ENCODE measurements around the gene APH1A. TPM values are rescaled to one million over a fixed set of nuclear protein-coding genes. Genes with fewer than 3 reads are reported as not detected.
A peak's percentile ranks its signal among the peaks of the same experiment; 100 is the strongest.

The APH1A gene
- total RNA-seq, 1 experiment from 2014 or later = 115 TPM

DNA sequence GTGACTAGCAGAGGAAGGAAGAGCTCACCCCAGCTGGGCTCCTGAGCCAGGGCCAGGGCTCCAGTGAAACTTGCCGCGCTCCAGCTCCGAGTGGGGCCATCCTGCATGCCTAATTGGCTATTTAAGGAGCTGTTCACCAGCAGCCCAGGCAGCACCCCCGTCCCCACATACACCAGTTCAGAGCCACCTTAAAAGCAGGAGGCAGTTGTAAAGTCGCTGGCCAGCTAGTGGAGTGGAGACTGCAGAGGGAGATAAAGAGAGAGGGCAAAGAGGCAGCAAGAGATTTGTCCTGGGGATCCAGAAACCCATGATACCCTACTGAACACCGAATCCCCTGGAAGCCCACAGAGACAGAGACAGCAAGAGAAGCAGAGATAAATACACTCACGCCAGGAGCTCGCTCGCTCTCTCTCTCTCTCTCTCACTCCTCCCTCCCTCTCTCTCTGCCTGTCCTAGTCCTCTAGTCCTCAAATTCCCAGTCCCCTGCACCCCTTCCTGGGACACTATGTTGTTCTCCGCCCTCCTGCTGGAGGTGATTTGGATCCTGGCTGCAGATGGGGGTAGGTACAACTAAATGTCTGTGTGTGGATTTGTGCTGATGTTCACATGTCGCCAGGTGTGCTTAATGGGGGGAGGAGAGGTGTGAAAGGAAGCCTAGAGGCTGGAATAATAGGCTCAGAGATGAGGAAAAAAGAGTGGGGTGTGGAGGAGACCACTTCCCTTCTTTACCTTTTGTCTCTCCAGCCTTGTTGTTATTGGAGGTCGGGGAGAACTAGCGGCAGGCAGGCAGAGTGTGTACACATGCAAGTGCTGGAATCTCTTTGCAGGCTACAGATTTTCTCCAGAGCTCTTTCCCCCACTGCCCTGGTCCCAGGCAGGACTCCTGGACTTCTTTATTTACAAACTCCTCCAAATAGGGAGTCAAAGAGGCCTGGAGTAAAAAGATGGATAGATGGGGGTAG lies 10.9 kb downstream of the APH1A start, which contains the start of gene CA14:
CA14 (plus strand) TSS at position 151 of the 962 bp plus-strand sequence; CDS start at position 506, 355 bp downstream.
- Histone ChIP-seq H3T11ph (ENCODE audit: low read length) (no peak within 1 kb of the TSS), H2BK5ac (ENCODE audit: insufficient read length, low read length) (no peak within 1 kb of the TSS), H3K27ac (ENCODE audit: insufficient read length, low read depth, low read length) (peak within 1 kb of the TSS; percentile 11), H4K8ac (replicated peaks; ENCODE audit: insufficient read length, low read depth, low read length) (no peak within 1 kb of the TSS), H3K23me2 (ENCODE audit: insufficient read length, low read depth, low read length, poor library complexity, severe bottlenecking) (peaks cover 41% of the 10 kb centered on the region), H3K23ac (ENCODE audit: insufficient read length, low read depth, low read length) (no peak within 1 kb of the TSS), H2AK5ac (ENCODE audit: insufficient read length, low read length) (no peak within 1 kb of the TSS), H3K14ac (ENCODE audit: insufficient read depth, low read length) (peak within 1 kb of the TSS; percentile 72), H3K18ac (ENCODE audit: insufficient read length, low read depth, low read length) (peak within 1 kb of the TSS; percentile 69), H2BK20ac (ENCODE audit: low read depth, low read length, poor library complexity, severe bottlenecking) (no peak within 1 kb of the TSS), H2BK12ac (ENCODE audit: insufficient read length, low read depth, low read length) (no peak within 1 kb of the TSS), H3K79me2 (ENCODE audit: insufficient read depth, low read length) (no peaks in the 10 kb centered on the region; the same call in 1 of the 2 replicates), H3K4ac (ENCODE audit: low read depth, low read length) (no peak within 1 kb of the TSS; the same call in 1 of the 2 replicates), H4K91ac (ENCODE audit: insufficient read length, low read depth, low read length) (no peak within 1 kb of the TSS), H2AFZ (ENCODE audit: low read length) (no peak within 1 kb of the TSS), H3K4me2 (ENCODE audit: insufficient read depth, insufficient read length, low read length) (peak within 1 kb of the TSS; percentile 79), H3K4me1 (ENCODE audit: insufficient read depth, low read length) (peaks cover 8% of the 10 kb centered on the region; the same call in 1 of the 2 replicates), H2BK120ac (ENCODE audit: low read depth, low read length, poor library complexity, severe bottlenecking) (peak within 1 kb of the TSS; percentile 7), H2BK15ac (ENCODE audit: low read depth, low read length) (no peak within 1 kb of the TSS), H3K9ac (ENCODE audit: extremely low read depth, insufficient read length, low read length) (peak within 1 kb of the TSS; percentile 63), H4K5ac (ENCODE audit: insufficient read length, low read depth, low read length) (no peak within 1 kb of the TSS), H4K20me1 (ENCODE audit: control insufficient read depth, insufficient read depth, insufficient read length) (no peaks in the 10 kb centered on the region), H3K27me3 (ENCODE audit: insufficient read depth, low read length) (no peaks in the 10 kb centered on the region), H3K56ac (ENCODE audit: insufficient read length, low read depth, low read length) (no peak within 1 kb of the TSS), H3K9me3 (ENCODE audit: control insufficient read depth, low read depth, low read length) (no peaks in the 10 kb centered on the region), H3K79me1 (ENCODE audit: insufficient read depth, low read depth, low read length, poor library complexity, severe bottlenecking) (no peaks in the 10 kb centered on the region)
- Mint-ChIP-seq H3K9me3 (no peaks in the 10 kb centered on the region; a peak in 1 of 5 replicates), H3K4me3 (peak within 1 kb of the TSS; percentile 80 to 93), H3K27me3 (ENCODE audit: low read depth) (no peaks in the 10 kb centered on the region), H3K27ac (peak within 1 kb of the TSS; percentile 99 to 100 (median 99)), H3K36me3 (ENCODE audit: insufficient read depth in 1 of 3, low read depth in 3 of 3) (peaks cover 14 to 25% (median 21%) of the 10 kb centered on the region in 3 experiments), H3K4me1 (peaks cover 45 to 53% of the 10 kb centered on the region in 2 experiments)
- peak; percentile 66 for DNase-seq
- no CpG with 5 or more reads among the region's 13 CpGs for WGBS (ENCODE audit: extremely low coverage, insufficient read length, low lambda C conversion rate)
- TF ChIP-seq, protein P1, sequence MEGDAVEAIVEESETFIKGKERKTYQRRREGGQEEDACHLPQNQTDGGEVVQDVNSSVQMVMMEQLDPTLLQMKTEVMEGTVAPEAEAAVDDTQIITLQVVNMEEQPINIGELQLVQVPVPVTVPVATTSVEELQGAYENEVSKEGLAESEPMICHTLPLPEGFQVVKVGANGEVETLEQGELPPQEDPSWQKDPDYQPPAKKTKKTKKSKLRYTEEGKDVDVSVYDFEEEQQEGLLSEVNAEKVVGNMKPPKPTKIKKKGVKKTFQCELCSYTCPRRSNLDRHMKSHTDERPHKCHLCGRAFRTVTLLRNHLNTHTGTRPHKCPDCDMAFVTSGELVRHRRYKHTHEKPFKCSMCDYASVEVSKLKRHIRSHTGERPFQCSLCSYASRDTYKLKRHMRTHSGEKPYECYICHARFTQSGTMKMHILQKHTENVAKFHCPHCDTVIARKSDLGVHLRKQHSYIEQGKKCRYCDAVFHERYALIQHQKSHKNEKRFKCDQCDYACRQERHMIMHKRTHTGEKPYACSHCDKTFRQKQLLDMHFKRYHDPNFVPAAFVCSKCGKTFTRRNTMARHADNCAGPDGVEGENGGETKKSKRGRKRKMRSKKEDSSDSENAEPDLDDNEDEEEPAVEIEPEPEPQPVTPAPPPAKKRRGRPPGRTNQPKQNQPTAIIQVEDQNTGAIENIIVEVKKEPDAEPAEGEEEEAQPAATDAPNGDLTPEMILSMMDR (conservative IDR thresholded peaks at IDR 0.05) = no peak

Data from H9 (cell line).